ENCODE measurements around the gene SYNJ1.
A peak's percentile ranks its signal among the peaks of the same experiment; 100 is the strongest.

The SYNJ1 gene

DNA sequence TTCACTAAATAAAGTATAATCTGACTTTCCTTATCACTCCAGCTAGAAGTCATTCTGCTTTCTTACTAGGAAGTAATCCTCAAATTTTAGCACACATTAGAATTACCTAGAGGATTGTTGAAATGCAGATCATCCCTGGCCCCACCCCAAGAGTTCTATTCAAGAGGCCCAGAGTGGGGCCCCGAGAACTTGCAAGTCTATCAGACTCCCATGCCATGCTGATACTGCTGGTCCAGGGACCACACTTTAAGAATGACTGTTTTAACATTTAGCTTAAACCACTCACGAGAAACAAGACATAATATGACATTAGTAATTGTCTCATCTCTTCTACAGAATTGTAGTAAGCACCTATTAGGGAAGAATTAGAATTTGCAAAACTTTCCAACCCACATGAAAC, 7.7 kb upstream of the SYNJ1 start:
- FAIRE-seq = no peak

DNA sequence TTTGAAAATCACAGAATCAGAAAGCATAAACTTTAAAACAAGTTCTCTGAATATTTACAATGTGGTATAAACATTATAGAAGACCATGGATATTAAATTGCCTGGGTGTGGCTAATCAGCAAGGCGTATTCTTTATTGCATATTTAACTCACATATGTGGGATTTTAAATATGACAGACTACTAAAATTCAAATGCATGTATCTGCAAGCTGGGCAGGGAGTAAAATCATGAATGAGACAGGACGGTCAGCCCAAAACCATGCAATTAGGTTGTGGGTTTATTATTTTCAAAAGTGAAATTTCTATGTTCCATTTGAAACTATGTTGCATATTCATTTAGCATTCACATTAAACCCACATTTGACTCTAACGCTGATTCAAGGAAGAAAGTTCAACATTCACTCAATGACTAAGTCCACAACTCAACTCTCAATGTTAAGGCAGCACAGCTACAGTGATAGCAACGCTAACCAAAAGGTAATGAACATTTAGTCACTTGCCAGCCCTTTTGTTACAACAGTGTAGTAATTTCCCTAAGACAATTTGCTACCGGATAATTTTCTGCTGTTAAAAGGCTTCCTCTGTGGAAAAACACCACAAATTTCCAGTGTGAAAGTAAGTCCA, 6.3 kb upstream of the SYNJ1 start:
- FAIRE-seq (no peak), DNase-seq (ENCODE audit: insufficient read length, low spot score) (no peak)

More for the DNA sequence above, 7.7 kb upstream of the SYNJ1 start:
- DNase-seq (ENCODE audit: insufficient read length, low spot score) = no peak

DNA sequence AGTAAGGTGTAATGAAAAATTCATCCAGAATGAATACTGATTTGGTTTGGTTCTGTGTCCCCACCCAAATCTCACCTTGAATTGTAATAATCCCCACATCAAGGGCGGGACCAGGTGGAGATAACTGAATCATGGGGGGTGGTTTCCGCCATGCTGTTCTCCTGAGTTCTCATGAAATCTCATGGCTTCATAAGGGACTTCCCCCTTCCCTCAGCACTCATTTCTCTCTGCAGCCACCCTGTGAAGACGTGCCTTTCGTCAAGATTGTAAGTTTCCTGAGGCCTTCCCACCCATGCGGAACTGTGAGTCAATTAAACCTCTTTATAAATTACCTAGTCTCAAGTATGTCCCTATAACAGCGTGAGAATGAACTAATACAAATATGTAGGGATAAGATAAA, 5.5 kb upstream of the SYNJ1 start:
- no peak for DNase-seq (ENCODE audit: insufficient read length, low spot score)
- no peak for FAIRE-seq

GRCh38 chr21:32732544-32732943, 4.7 kb upstream of the SYNJ1 start:
- DNase-seq (ENCODE audit: insufficient read length, low spot score) (no peak), FAIRE-seq (no peak)

GRCh38 chr21:32728848-32729247, 1.0 kb upstream of the SYNJ1 start:
- DNase-seq (ENCODE audit: insufficient read length, low spot score) = no peak
- FAIRE-seq = no peak

DNA sequence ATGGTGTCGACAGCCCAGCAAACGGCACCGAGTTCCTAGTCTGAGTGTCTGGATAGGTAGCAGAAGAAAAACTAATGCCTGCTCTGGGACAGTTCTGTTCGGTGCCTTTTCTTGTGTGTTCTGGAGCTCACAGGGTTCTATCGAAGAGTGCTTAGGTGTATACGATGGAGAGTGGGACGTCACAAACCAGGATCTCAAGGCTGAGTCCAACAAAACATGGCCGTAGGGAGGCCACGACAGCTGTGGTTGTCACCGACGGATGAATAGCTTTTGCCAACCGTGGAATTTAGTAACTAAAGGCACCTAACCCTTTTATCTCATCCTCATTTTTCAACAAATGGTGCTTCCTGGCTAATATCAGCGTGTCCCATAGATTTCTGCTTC, 635 bp upstream of the SYNJ1 start:
- DNase-seq (ENCODE audit: insufficient read length, low spot score) (no peak), FAIRE-seq (no peak)

DNA sequence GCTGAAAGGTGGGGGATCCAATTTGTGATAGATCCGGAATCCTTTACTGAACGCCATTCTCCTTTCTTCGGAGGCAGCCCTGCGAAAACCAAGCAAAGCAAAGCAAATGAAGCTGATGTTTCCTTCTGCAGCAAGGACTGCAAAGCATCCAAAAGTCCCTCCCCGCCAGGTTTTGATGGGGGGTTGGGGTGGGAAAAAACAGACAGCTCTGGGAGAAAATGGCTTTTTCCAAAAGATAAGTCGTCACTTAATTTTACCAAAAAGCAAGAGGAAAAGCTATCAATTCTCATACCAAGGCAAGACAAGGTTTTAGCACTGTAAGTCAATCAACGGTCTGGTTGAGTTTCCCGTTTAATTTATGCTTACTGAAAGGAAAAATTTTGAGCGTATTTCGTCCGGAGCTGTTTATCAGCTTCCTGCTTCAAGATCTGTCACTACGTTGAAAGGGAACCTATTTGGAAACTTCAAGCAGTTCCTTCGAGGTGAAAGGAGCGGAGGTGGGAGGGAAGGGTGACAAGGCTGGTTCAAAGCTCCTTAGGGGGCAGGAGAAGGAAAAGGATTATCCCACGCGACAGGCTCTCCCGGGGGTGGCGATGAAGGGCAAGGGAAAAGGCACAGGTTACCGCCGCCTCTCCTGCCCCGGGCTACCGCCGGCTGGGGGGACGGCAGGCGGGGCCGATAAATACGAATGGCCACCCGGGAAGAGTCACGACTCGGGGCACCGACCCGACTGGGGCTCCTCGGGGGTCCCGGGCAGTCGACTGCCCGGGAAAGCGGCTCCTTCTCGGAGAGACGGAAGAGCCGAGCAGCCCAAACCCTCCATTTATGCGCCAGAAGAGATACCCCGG, 750 bp downstream of the SYNJ1 start:
- DNase-seq (ENCODE audit: insufficient read length, low spot score) (peak; percentile 25), FAIRE-seq (no peak)

DNA sequence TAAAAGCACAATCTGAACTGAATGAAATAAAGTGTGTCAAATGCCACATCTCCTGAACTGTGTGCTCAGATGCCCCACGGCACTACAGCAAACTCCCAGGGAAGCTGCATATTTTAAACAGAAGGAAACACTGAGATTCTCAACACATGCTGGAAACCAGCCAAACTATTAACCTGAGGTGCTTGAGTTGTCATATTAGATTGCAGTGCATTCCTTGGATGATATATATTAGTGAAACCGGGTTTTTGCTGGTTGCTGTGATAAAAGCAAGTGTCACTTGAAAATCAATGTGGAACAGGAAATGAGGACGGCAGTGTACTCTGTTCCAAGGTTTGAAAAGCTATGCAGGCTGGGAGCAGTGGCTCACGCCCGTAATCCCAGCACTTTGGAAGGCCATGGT, 8.7 kb downstream of the SYNJ1 start:
- DNase-seq (ENCODE audit: insufficient read length, low spot score) = no peak
- no peak for FAIRE-seq

DNA sequence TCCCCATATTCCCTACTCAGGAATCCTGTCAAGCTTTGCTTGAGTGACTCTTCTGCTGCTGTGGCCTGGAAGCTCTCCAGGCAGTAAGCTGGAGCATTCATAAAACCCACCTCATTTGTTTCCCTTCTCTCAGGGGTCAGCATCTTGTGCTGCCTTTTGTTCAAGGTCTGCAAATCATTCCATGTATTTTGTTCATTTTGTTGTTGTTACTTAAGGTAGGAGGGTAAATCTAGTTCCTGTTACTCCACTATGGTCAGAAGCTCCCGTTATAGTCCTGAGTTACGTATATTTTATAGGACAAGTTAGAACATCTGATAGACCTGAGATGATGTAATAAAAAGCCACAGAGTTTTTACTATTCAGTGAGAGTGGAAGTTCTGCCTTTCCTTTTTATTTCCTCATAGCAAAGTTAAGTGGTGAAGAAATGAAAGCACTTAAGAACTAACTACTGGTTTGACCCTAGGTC, 9.9 kb downstream of the SYNJ1 start:
- no peak for FAIRE-seq
- no peak for DNase-seq (ENCODE audit: insufficient read length, low spot score)

DNA sequence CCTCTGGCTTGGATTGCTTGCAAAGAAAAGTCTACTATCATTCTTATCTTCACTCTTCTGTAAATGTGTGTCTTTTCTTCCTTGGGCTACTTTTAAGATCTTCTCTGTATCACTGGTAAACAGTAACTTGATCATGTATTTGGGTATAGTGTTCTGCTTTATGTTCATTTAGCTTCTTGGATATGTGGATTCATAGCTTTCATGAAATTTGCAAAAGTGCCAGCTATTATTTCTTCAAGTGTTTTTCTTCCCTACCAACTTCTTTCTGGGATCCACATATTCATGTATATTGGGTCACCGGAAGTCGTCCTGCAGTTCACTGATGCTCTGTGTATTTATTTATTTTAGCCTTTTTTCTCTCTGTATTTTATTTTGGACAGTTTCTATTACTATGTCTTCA, 11.3 kb downstream of the SYNJ1 start:
- DNase-seq (ENCODE audit: insufficient read length, low spot score) (no peak), FAIRE-seq (no peak)

DNA sequence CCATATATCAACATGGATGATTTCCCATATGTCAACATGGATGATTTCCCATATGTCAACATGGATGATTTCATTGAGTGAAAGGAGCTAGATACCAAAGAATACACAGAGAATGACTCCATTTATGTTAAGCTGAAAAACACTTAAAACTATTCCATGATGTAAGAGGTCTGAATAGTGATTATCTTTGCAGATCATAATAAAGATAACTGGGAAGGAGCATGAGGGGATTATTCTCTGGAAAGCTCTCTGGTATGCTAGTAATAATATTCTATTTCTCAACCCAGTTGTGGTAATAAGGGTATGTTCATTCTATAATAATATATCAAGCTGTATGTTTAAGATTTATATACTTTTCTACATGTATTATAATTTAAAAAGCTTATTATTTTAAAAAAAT, 14.1 kb downstream of the SYNJ1 start:
- no peak for FAIRE-seq
- DNase-seq (ENCODE audit: insufficient read length, low spot score) = no peak

DNA sequence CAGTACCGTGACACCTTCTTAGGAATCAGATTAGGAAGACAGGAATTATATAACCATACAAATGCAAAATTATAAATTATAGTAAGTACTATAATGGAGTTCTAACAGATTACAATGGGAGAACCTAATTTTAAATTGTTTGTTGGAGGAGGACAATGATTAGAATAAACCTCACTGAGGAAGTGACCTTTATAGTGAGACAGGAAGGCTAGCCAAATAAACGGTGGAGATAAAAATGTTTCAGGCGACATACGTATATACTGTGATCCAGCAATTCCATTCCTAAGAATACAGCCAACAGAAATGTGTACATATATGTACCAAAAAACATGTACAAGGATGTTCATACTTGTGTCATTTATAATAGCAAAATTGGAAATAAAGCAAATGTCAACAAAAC, 15.2 kb downstream of the SYNJ1 start:
- DNase-seq (ENCODE audit: insufficient read length, low spot score) (no peak), FAIRE-seq (no peak)

DNA sequence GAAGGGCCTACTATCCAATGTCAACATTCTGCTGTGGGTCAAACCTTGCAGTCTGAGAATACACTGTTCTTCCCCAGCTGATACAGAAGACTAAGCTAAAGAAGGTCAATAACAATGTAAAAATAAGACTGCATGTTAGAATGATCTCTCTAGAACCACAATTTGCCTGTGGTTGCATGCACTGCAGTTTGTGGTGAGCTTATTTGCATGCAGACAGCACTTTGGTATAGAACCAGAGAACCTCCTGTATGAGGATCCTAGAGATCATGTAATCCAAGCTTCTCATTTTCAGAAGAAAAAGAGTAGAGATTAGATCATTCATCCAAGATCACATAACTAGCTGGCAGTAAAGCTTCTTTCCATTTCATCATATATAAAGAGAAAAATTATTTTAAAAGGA, 15.8 kb downstream of the SYNJ1 start:
- DNase-seq (ENCODE audit: insufficient read length, low spot score) (no peak), FAIRE-seq (no peak)

DNA sequence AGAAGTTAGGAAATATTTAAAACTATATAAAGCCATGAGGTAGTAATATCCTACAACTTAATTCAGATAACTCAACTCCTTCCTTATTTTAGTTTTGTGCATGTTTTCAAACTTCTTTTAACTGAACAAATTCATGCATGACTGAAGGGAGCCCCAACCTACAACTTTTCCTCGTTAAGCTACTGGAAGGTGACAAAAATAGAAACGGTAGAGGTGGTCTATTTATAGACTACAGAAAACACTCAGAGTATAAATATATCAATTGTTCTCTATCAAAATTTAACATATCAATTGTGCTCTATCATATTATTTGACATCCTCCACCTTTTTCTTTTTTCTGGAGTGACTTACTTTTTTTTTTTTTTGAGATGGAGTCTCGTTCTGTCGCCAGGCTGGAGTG, 16.8 kb downstream of the SYNJ1 start:
- FAIRE-seq (no peak), DNase-seq (ENCODE audit: insufficient read length, low spot score) (no peak)

DNA sequence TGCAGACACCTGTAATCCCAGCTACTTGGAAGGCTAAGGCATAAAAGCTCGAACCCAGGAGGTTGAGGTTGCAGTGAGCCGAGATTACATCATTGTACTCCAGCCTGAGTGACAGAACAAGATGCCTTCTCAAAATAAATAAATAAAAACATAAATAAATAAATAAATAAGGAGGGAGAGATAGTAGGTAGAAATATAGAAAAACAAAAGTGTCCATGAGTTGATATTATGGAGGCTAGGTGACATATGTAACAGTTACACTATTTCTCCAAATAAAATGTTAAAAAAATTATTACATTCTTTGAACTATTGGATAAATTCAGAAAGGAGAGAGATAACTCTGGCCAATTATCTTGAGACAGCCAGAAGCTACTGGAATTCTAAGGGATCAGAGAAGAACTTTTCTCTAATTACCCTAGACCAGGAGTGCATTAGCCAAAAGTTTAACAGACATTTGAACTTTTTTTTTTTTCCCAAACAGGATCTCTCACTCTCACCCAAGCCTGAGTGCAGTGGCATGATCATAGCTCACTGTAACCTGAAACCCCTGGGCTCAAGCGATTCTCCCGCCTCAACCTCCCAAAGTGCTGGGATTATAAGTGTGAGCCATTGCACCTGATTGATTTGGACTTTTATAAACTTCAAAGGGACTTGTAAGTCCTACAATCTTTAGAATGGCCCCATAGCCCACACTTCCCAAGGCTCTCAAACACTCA, 17.6 kb downstream of the SYNJ1 start:
- FAIRE-seq = no peak
- no peak for DNase-seq (ENCODE audit: insufficient read length, low spot score)

- no peak for FAIRE-seq
- no peak for DNase-seq (ENCODE audit: insufficient read length, low spot score)
Observed at GRCh38 chr21:32708069-32708468, 19.7 kb downstream of the SYNJ1 start.

DNA sequence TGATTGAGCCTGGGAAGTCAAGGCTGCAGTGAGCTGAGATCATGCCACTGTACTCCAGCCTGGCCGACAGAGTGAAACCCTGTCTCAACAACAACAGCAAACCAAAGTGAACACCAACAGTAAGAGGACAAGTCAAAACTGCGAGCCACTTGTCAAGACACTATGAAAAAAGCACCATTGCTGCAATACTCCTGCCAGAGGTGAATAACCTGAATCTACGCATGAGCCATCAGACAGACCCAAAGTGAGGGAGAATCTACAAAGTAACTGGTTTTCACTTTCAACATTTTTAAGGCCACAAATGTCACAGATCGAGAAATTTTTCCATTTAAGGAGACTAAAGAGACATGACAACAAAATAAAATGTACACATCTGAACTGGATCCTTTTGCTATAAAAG, 21.9 kb downstream of the SYNJ1 start:
- DNase-seq (ENCODE audit: insufficient read length, low spot score) (no peak), FAIRE-seq (no peak)

DNA sequence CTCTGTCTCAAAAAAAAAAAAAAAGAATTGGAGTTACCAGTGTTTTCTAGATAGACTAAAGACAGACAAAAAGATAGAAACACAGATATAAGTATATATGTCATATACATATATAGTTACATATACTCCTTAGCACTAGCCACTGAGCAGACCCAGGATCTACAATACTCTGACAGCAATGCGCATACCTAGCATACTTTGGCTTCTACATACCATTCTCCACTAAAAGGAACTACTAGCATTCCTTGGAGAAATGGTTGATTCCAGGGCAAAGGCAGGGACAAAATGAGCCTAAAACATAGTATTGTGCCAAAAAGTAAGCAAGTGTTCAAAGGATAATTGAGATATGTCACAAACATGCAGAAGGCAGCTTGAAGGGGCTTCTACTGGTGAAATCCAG, 22.7 kb downstream of the SYNJ1 start:
- FAIRE-seq (no peak), DNase-seq (ENCODE audit: insufficient read length, low spot score) (peak; percentile 5)

GRCh38 chr21:32702702-32703101, 25.1 kb downstream of the SYNJ1 start:
- DNase-seq (ENCODE audit: insufficient read length, low spot score) = peak; percentile 18

GRCh38 chr21:32698971-32699693, 28.7 kb downstream of the SYNJ1 start:
- no peak for DNase-seq (ENCODE audit: insufficient read length, low spot score)
- no peak for FAIRE-seq

More at GRCh38 chr21:32702702-32703101, 25.1 kb downstream of the SYNJ1 start:
- no peak for FAIRE-seq

- FAIRE-seq = peak; percentile 51
- DNase-seq (ENCODE audit: insufficient read length, low spot score) = no peak
Observed at GRCh38 chr21:32698286-32698685, 29.5 kb downstream of the SYNJ1 start.

Data from HTR-8/SVneo (cell line).